ENCODE data around the gene SHC2. TPM values are rescaled to one million over a fixed set of nuclear protein-coding genes. Genes with fewer than 3 reads are reported as not detected.
A peak's percentile ranks its signal among the peaks of the same experiment; 100 is the strongest.

Gene SHC2
- total RNA-seq, 1 experiment from 2014 or later = 1.1 TPM

GRCh38 chr19:497869-498510 is 37.2 kb upstream of the SHC2 start:
- H3K27ac ChIP-seq (ENCODE audit: low read depth, low read length, poor library complexity, severe bottlenecking) = no peak overlapping the region
- CTCF ChIA-PET = interaction anchor here (1.5 kb wide), 1 partner anchor 13 kb away, joined by 3 read pairs; no protein-coding TSS in a partner anchor
- TF ChIP-seq EZH2 (IDR thresholded peaks at IDR 0.05; ENCODE audit: borderline replicate concordance, low read depth, low read length, poor library complexity, severe bottlenecking) (peak; percentile 30), CTCF (conservative IDR thresholded peaks at IDR 0.05; ENCODE audit: low read depth, low read length) (no peak)
- H3K4me3 ChIP-seq (ENCODE audit: low read depth, low read length, poor library complexity, severe bottlenecking) = no peak overlapping the region
- H3K9me3 ChIP-seq (ENCODE audit: low read depth, low read length, poor library complexity, severe bottlenecking) = no peaks in the 10 kb centered on the region
- POLR2A ChIA-PET (ENCODE audit: low non-redundant PET) = no interaction called here
- H3K4me1 ChIP-seq (ENCODE audit: insufficient read depth, low read length, poor library complexity, severe bottlenecking) = no peaks in the 10 kb centered on the region
- DNase-seq (ENCODE audit: low spot score) = no peak
- intact Hi-C loops (cut with micrococcal nuclease; ENCODE audit: unreplicated experiment) = no loop called here
- no TSS peak for BruUV-seq (replicated peaks)
- no peaks in the 10 kb centered on the region for H3K36me3 ChIP-seq (ENCODE audit: insufficient read depth, low read length, poor library complexity, severe bottlenecking)
- peaks cover 15% of the 10 kb centered on the region for H3K27me3 ChIP-seq (replicated peaks; ENCODE audit: insufficient read depth, low read depth, low read length, poor library complexity)

- no peak for DNase-seq (ENCODE audit: low spot score)
- Histone ChIP-seq H3K9me3 (ENCODE audit: low read depth, low read length, poor library complexity, severe bottlenecking) (no peaks in the 10 kb centered on the region), H3K4me1 (ENCODE audit: insufficient read depth, low read length, poor library complexity, severe bottlenecking) (no peaks in the 10 kb centered on the region), H3K36me3 (ENCODE audit: insufficient read depth, low read length, poor library complexity, severe bottlenecking) (no peaks in the 10 kb centered on the region), H3K4me3 (ENCODE audit: low read depth, low read length, poor library complexity, severe bottlenecking) (no peak overlapping the region), H3K27ac (ENCODE audit: low read depth, low read length, poor library complexity, severe bottlenecking) (no peak overlapping the region), H3K27me3 (replicated peaks; ENCODE audit: insufficient read depth, low read depth, low read length, poor library complexity) (peaks cover 15% of the 10 kb centered on the region)
- peak; percentile 8 for TF ChIP-seq EZH2 (IDR thresholded peaks at IDR 0.05; ENCODE audit: borderline replicate concordance, low read depth, low read length, poor library complexity, severe bottlenecking)
- no peak for TF ChIP-seq CTCF (conservative IDR thresholded peaks at IDR 0.05; ENCODE audit: low read depth, low read length)
- no TSS peak for BruUV-seq (replicated peaks)
- CTCF ChIA-PET = interaction anchor here (1.5 kb wide), 1 partner anchor 13 kb away, joined by 3 read pairs; no protein-coding TSS in a partner anchor
- intact Hi-C loops (cut with micrococcal nuclease; ENCODE audit: unreplicated experiment) = no loop called here
- POLR2A ChIA-PET (ENCODE audit: low non-redundant PET) = no interaction called here
Observed at GRCh38 chr19:497491-497868, 36.6 kb upstream of the SHC2 start.

GRCh38 chr19:496986-497385 is 36.2 kb upstream of the SHC2 start:
- Histone ChIP-seq H3K36me3 (ENCODE audit: insufficient read depth, low read length, poor library complexity, severe bottlenecking) (no peaks in the 10 kb centered on the region), H3K27me3 (replicated peaks; ENCODE audit: insufficient read depth, low read depth, low read length, poor library complexity) (peaks cover 15% of the 10 kb centered on the region), H3K27ac (ENCODE audit: low read depth, low read length, poor library complexity, severe bottlenecking) (no peak overlapping the region), H3K4me1 (ENCODE audit: insufficient read depth, low read length, poor library complexity, severe bottlenecking) (no peaks in the 10 kb centered on the region), H3K4me3 (ENCODE audit: low read depth, low read length, poor library complexity, severe bottlenecking) (no peak overlapping the region), H3K9me3 (ENCODE audit: low read depth, low read length, poor library complexity, severe bottlenecking) (no peaks in the 10 kb centered on the region)
- no peak for TF ChIP-seq CTCF (conservative IDR thresholded peaks at IDR 0.05; ENCODE audit: low read depth, low read length)
- TF ChIP-seq EZH2 (IDR thresholded peaks at IDR 0.05; ENCODE audit: borderline replicate concordance, low read depth, low read length, poor library complexity, severe bottlenecking) = no peak
- no TSS peak for BruUV-seq (replicated peaks)
- intact Hi-C loops (cut with micrococcal nuclease; ENCODE audit: unreplicated experiment) = no loop called here
- POLR2A ChIA-PET (ENCODE audit: low non-redundant PET) = no interaction called here
- CTCF ChIA-PET = interaction anchor here (1.5 kb wide), 1 partner anchor 14 kb away, joined by 3 read pairs; no protein-coding TSS in a partner anchor
- DNase-seq (ENCODE audit: low spot score) = no peak
